Panc1 (cell line): ENCODE results near the gene CNPY4. TPM values are rescaled to one million over a fixed set of nuclear protein-coding genes. Genes with fewer than 3 reads are reported as not detected.
A peak's percentile ranks its signal among the peaks of the same experiment; 100 is the strongest.

Experiments
- ATAC-seq: fragments of 200-7000 bp; cut with Tn5 transposase; 2 replicates; pipeline ENCODE4 v1.9.1; 2020; ENCODE audit warnings: mild to moderate bottlenecking, moderate library complexity
- BruUV-seq: library from RNA; stranded (reverse); fragments of 400-500 nt; replicated peaks from 2 replicates; lab custom pipeline; 2021; lab: Mats Ljungman, UMichigan
- CTCF ChIA-PET: fragments of 300-600 bp; sonication (Branson Sonifier 250); formaldehyde crosslinking; loops from one replicate; lab custom pipeline; 2022; ENCODE audit warnings: antibody characterized with exemption; lab: Charles Lee
- POLR2A ChIA-PET: fragments of 300-600 bp; sonication (Branson Sonifier 250); formaldehyde crosslinking; loops from one replicate; lab custom pipeline; 2022; ENCODE audit warnings: antibody characterized with exemption; lab: Charles Lee
- DNase-seq: peaks from one replicate; pipeline ENCODE4 v3.0.0-alpha.2; 2010; ENCODE audit warnings: low read depth, low spot score
- H3K27ac ChIP-seq: 2 replicates; pipeline ENCODE4 v1.5.1; 2011; ENCODE audit warnings: mild to moderate bottlenecking, low read length, inconsistent platforms
- H3K27me3 ChIP-seq: fragments of 200-500 bp; sonication (Bioruptor generic); 2 replicates; pipeline ENCODE4 v1.6.0; 2014; ENCODE audit warnings: low read length, inconsistent platforms; ENCODE audit not compliant: control insufficient read depth, insufficient read depth
- H3K36me3 ChIP-seq: fragments of 200-500 bp; sonication (Bioruptor generic); 2 replicates; pipeline ENCODE4 v1.5.1; 2014; ENCODE audit warnings: inconsistent platforms, mild to moderate bottlenecking, low read length, moderate library complexity; ENCODE audit not compliant: control insufficient read depth, insufficient read depth
- H3K4me1 ChIP-seq: 2 replicates; pipeline ENCODE4 v1.5.1; 2011; ENCODE audit warnings: inconsistent platforms, mild to moderate bottlenecking, low read length, moderate library complexity; ENCODE audit not compliant: control insufficient read depth, insufficient read depth
- H3K4me3 ChIP-seq, 2 experiments: 2 replicates each; pipeline ENCODE4 v1.5.1; 2011 to 2012; ENCODE audit warnings: low read depth in 2 of 2, low read length in 2 of 2, mild to moderate bottlenecking in 2 of 2, inconsistent platforms in 1 of 2, moderate library complexity in 1 of 2
- H3K9me3 ChIP-seq: fragments of 200-500 bp; sonication (Bioruptor generic); 2 replicates; pipeline ENCODE4 v1.5.1; 2014; ENCODE audit warnings: low read depth, mild to moderate bottlenecking, inconsistent platforms, low read length, moderate library complexity; ENCODE audit not compliant: control insufficient read depth, insufficient read depth
- POLR2AphosphoS5 ChIP-seq: IDR thresholded peaks from 2 replicates; pipeline ENCODE4 v1.6.1; 2012; ENCODE audit warnings: mild to moderate bottlenecking, low read depth, low read length, moderate library complexity
- REST ChIP-seq, 2 experiments: IDR thresholded peaks; 2 replicates each; pipeline ENCODE4 v1.6.1; 2011 to 2012; ENCODE audit warnings: low read depth in 2 of 2, control low read depth in 1 of 2, low read length in 1 of 2, mild to moderate bottlenecking in 1 of 2, moderate library complexity in 1 of 2; ENCODE audit not compliant: insufficient read depth in 1 of 2
- SIN3A ChIP-seq: IDR thresholded peaks from 2 replicates; pipeline ENCODE4 v1.6.1; 2012; ENCODE audit warnings: low read depth, mild to moderate bottlenecking, low read length, moderate library complexity, borderline replicate concordance; ENCODE audit not compliant: insufficient read depth
- TCF7L2 ChIP-seq: IDR thresholded peaks from 2 replicates; pipeline ENCODE4 v1.6.1; 2011; ENCODE audit warnings: mild to moderate bottlenecking, low read depth, low read length, inconsistent platforms
- in situ Hi-C: cut with HindIII; loops from 2 replicates; pipeline ENCODE4 v1.10.0; 2016; ENCODE audit warnings: low sequenced_read_pairs, low pct_unique_long_range_greater_than_20kb
- intact Hi-C: fragments of 100-400 bp; cut with micrococcal nuclease; formaldehyde crosslinking; loops from one replicate; pipeline ENCODE4 v1.10.0; 2022; ENCODE audit not compliant: unreplicated experiment
- total RNA-seq: library from RNA; stranded (reverse); gene quantifications from one replicate; pipeline ENCODE4 v1.2.1, GENCODE V29; 2021; ENCODE audit not compliant: unreplicated experiment

The CNPY4 gene
- total RNA-seq, 1 experiment from 2014 or later: 12.6 TPM

- ATAC-seq (no peak), DNase-seq (no peak)
- Histone ChIP-seq H3K27me3 (no peaks in the 10 kb centered on the region), H3K4me1 (peaks cover 28% of the 10 kb centered on the region), H3K9me3 (no peaks in the 10 kb centered on the region), H3K27ac (peak overlapping the region; percentile 36; the same call in 1 of the 2 replicates), H3K4me3 (no peak overlapping the region), H3K36me3 (peaks cover 55% of the 10 kb centered on the region)
- in situ Hi-C loops: no loop called here
- intact Hi-C loops: no loop called here
- BruUV-seq: no TSS peak
- ChIA-PET POLR2A (no interaction called here), CTCF (no interaction called here)
- TF ChIP-seq POLR2AphosphoS5 (no peak), SIN3A (no peak), REST (IDR thresholded peaks at IDR 0.05; ENCODE audit: insufficient read depth in 1 of 2, low read depth in 2 of 2, low read length in 1 of 2) (no peak), TCF7L2 (no peak)
Measured at GRCh38 chr7:100095289-100095688, 24.1 kb upstream of the CNPY4 start.

- H3K4me1 ChIP-seq: peaks cover 25% of the 10 kb centered on the region
- no peak overlapping the region for H3K4me3 ChIP-seq
- H3K27me3 ChIP-seq: no peaks in the 10 kb centered on the region
- intact Hi-C loops (no loop called here), in situ Hi-C loops (no loop called here)
- DNase-seq: no peak
- H3K36me3 ChIP-seq: peaks cover 53% of the 10 kb centered on the region
- POLR2A ChIA-PET: no interaction called here
- peak overlapping the region; percentile 36; the same call in 1 of the 2 replicates for H3K27ac ChIP-seq
- no peak for TF ChIP-seq REST (IDR thresholded peaks at IDR 0.05; ENCODE audit: insufficient read depth in 1 of 2, low read depth in 2 of 2, low read length in 1 of 2)
- BruUV-seq: no TSS peak
- CTCF ChIA-PET: no interaction called here
- H3K9me3 ChIP-seq: no peaks in the 10 kb centered on the region
- ATAC-seq: no peak
Measured at GRCh38 chr7:100095704-100096103, 23.7 kb upstream of the CNPY4 start.

- H3K36me3 ChIP-seq: peaks cover 53% of the 10 kb centered on the region
- ATAC-seq (no peak), DNase-seq (no peak)
- H3K4me3 ChIP-seq: peak overlapping the region; percentile 82 to 89
- H3K27me3 ChIP-seq: no peaks in the 10 kb centered on the region
- H3K9me3 ChIP-seq: no peaks in the 10 kb centered on the region
- H3K27ac ChIP-seq: peak overlapping the region; percentile 93
- intact Hi-C loops: no loop called here
- POLR2A ChIA-PET: no interaction called here
- CTCF ChIA-PET: no interaction called here
- in situ Hi-C loops: no loop called here
- TF ChIP-seq TCF7L2 (no peak), SIN3A (no peak)
- H3K4me1 ChIP-seq: peaks cover 22% of the 10 kb centered on the region
- no TSS peak for BruUV-seq
Measured at GRCh38 chr7:100098913-100099312, 20.5 kb upstream of the CNPY4 start.
